Erythroblast (primary cell): ENCODE data around the gene NCOA5.

Experiments used
- GATA1 ChIP-seq: IDR thresholded peaks from 2 replicates; pipeline ENCODE4 v1.6.1; 2011; ENCODE audit warnings: low read depth, mild to moderate bottlenecking, control low read depth, low read length, moderate library complexity
- POLR2A ChIP-seq: IDR thresholded peaks from 2 replicates; pipeline ENCODE4 v1.6.1; 2011; ENCODE audit warnings: mild to moderate bottlenecking, low read length

- TF ChIP-seq POLR2A (no peak), GATA1 (no peak)
Observed at GRCh38 chr20:46111028-46111835, 21.5 kb upstream of the NCOA5 start.
